HG02840 (cell line): ENCODE data around the gene OR4B1.

Experiments
- ATAC-seq: cut with Tn5 transposase; IDR thresholded peaks from one replicate; pipeline ENCODE4 v1.9.1; 2021; ENCODE audit warnings: mild to moderate bottlenecking, moderate library complexity, moderate number of reproducible peaks; ENCODE audit not compliant: unreplicated experiment, low FRiP score

OR4B1 gene

GRCh38 chr11:48248902-48249301, 32.3 kb downstream of the OR4B1 start:
- ATAC-seq, result no peak

GRCh38 chr11:48261600-48261999, 45.0 kb downstream of the OR4B1 start:
- no peak for ATAC-seq

- no peak for ATAC-seq
Measured at GRCh38 chr11:48263423-48263911, 46.9 kb downstream of the OR4B1 start, which contains the start of gene OR4X1. Gene OR4X1 (plus strand): TSS chr11:48263861. CDS start chr11:48263861, 0 bp downstream.
